ENCODE data around the gene DNAL4. TPM values are rescaled to one million over a fixed set of nuclear protein-coding genes. Genes with fewer than 3 reads are reported as not detected.

Gene DNAL4
- polyA plus RNA-seq, 5 donors: 32.2 to 40.6 (median 34.6) TPM

Other genes starting within 250 kb of the DNAL4 start
- 1 to 10 TPM; 2.7 to 5.6 (median 3.6) TPM for gene DMC1, start 224.0 kb downstream of the DNAL4 start, polyA plus RNA-seq (ENCODE audit: insufficient read depth in 1 of 5, insufficient read length in 5 of 5, low replicate concordance in 1 of 5)
- gene FAM227A, start 137.8 kb downstream of the DNAL4 start, polyA plus RNA-seq (ENCODE audit: insufficient read depth in 1 of 5, insufficient read length in 5 of 5, low replicate concordance in 1 of 5): 1 to 10 TPM; 4.5 to 7.1 (median 5.6) TPM
- 10 to 100 TPM; 44.9 to 59.3 (median 56.3) TPM for gene CBY1, start 137.5 kb downstream of the DNAL4 start, polyA plus RNA-seq (ENCODE audit: insufficient read depth in 1 of 5, insufficient read length in 5 of 5, low replicate concordance in 1 of 5)
- gene TOMM22, start 112.2 kb downstream of the DNAL4 start, polyA plus RNA-seq (ENCODE audit: insufficient read depth in 1 of 5, insufficient read length in 5 of 5, low replicate concordance in 1 of 5): 10 to 100 TPM; 84.8 to 92.2 (median 86.0) TPM
- 10 to 100 TPM; 46.3 to 55.6 (median 47.7) TPM for gene JOSD1, start 93.2 kb downstream of the DNAL4 start, polyA plus RNA-seq (ENCODE audit: insufficient read depth in 1 of 5, insufficient read length in 5 of 5, low replicate concordance in 1 of 5)
- gene GTPBP1, start 88.2 kb downstream of the DNAL4 start, polyA plus RNA-seq (ENCODE audit: insufficient read depth in 1 of 5, insufficient read length in 5 of 5, low replicate concordance in 1 of 5): 10 to 100 TPM; 36.0 to 45.8 (median 40.5) TPM
- gene SUN2, start 38.1 kb downstream of the DNAL4 start, polyA plus RNA-seq (ENCODE audit: insufficient read depth in 1 of 5, insufficient read length in 5 of 5, low replicate concordance in 1 of 5): 10 to 100 TPM; 50.9 to 71.6 (median 62.2) TPM
- gene NPTXR, start 49.9 kb upstream of the DNAL4 start, polyA plus RNA-seq (ENCODE audit: insufficient read depth in 1 of 5, insufficient read length in 5 of 5, low replicate concordance in 1 of 5): 10 to 100 TPM in 2 of 5 donors, 1 to 10 TPM in 3; 7.0 to 12.5 (median 8.4) TPM
- gene CBX6, start 78.1 kb upstream of the DNAL4 start, polyA plus RNA-seq (ENCODE audit: insufficient read depth in 1 of 5, insufficient read length in 5 of 5, low replicate concordance in 1 of 5): 10 to 100 TPM; 20.9 to 42.7 (median 35.2) TPM
- under 1 TPM in 4 of 5 donors, not detected in 1; 0.15 to 0.40 (median 0.19) TPM for gene APOBEC3A, start 163.5 kb upstream of the DNAL4 start, polyA plus RNA-seq (ENCODE audit: insufficient read depth in 1 of 5, insufficient read length in 5 of 5, low replicate concordance in 1 of 5)
- 10 to 100 TPM in 1 of 5 donors, 1 to 10 TPM in 4; 2.9 to 10.3 (median 5.7) TPM for gene APOBEC3B, start 188.2 kb upstream of the DNAL4 start, polyA plus RNA-seq (ENCODE audit: insufficient read depth in 1 of 5, insufficient read length in 5 of 5, low replicate concordance in 1 of 5)
- gene APOBEC3C, start 220.1 kb upstream of the DNAL4 start, polyA plus RNA-seq (ENCODE audit: insufficient read depth in 1 of 5, insufficient read length in 5 of 5, low replicate concordance in 1 of 5): 10 to 100 TPM; 22.3 to 26.8 (median 24.5) TPM
- 1 to 10 TPM; 2.3 to 4.0 (median 3.2) TPM for gene APOBEC3D, start 227.0 kb upstream of the DNAL4 start, polyA plus RNA-seq (ENCODE audit: insufficient read depth in 1 of 5, insufficient read length in 5 of 5, low replicate concordance in 1 of 5)
- 10 to 100 TPM; 11.0 to 11.7 (median 11.4) TPM for gene APOBEC3F, start 246.7 kb upstream of the DNAL4 start, polyA plus RNA-seq (ENCODE audit: insufficient read depth in 1 of 5, insufficient read length in 5 of 5, low replicate concordance in 1 of 5)

All from right lung (tissue), 5 donors.